GM13976 (cell line): ENCODE data around the gene LIPE.

ENCODE experiments used
- DNase-seq: peaks from one replicate; pipeline ENCODE4 v3.0.0; 2012; ENCODE audit warnings: low spot score
- in situ Hi-C: fragments of 300-500 bp; cut with MboI; formaldehyde crosslinking; loops from one replicate; pipeline ENCODE4 v1.12.0; 2022; ENCODE audit warnings: low sequenced_read_pairs, mixed read lengths, inconsistent platforms; ENCODE audit not compliant: unreplicated experiment
- TF ChIP-seq, protein P1 (sequence below): IDR thresholded peaks from 2 replicates; pipeline ENCODE4 v1.5.1; 2012; ENCODE audit warnings: borderline replicate concordance, mild to moderate bottlenecking; ENCODE audit not compliant: insufficient read depth; ENCODE audit errors: extremely low read depth, missing control alignments, control extremely low read depth

LIPE gene

GRCh38 chr19:42389899-42390298 is 37.3 kb downstream of the LIPE start, which contains the start of gene CNFN:
TSS of gene CNFN (minus strand) at chr19:42390297. CDS start at chr19:42389037, 1,260 bp downstream.
- no peak for DNase-seq
- in situ Hi-C loops, result no loop called here
- TF ChIP-seq, protein P1, sequence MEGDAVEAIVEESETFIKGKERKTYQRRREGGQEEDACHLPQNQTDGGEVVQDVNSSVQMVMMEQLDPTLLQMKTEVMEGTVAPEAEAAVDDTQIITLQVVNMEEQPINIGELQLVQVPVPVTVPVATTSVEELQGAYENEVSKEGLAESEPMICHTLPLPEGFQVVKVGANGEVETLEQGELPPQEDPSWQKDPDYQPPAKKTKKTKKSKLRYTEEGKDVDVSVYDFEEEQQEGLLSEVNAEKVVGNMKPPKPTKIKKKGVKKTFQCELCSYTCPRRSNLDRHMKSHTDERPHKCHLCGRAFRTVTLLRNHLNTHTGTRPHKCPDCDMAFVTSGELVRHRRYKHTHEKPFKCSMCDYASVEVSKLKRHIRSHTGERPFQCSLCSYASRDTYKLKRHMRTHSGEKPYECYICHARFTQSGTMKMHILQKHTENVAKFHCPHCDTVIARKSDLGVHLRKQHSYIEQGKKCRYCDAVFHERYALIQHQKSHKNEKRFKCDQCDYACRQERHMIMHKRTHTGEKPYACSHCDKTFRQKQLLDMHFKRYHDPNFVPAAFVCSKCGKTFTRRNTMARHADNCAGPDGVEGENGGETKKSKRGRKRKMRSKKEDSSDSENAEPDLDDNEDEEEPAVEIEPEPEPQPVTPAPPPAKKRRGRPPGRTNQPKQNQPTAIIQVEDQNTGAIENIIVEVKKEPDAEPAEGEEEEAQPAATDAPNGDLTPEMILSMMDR, result no peak

DNA sequence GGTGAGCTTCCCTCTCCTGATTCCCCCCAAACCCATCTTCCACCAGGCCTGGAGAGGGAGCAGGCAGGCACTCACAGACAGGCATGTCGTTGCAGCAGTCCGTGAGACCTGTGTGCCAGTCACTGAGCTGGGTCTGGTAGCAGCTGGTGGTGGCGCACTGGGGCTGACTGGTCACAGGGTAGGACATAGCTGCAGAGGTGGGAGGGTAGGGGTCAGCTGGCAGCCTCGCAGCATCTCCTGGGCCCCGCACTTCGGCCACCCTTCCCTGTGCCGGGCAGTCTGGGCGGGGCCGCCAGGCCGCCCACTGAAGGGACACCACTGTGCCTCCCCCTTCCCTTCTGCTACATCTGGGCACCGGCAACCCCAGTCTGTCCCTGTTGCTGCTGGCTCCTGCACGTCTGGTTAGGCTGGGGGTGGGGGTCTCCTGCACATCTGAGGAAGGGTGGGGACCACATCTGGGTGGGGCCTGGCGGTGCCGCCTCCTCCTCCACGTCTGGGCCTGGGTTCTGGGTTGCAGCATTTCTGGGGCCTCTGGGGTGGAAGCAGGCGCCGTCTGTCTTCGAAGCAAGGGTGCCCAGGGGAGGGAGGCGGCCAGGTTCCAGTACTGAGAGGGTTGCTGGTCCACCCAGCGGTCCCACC is 38.2 kb downstream of the LIPE start:
- in situ Hi-C loops, result no loop called here
- no peak for DNase-seq
- TF ChIP-seq, protein P1, result no peak

DNA sequence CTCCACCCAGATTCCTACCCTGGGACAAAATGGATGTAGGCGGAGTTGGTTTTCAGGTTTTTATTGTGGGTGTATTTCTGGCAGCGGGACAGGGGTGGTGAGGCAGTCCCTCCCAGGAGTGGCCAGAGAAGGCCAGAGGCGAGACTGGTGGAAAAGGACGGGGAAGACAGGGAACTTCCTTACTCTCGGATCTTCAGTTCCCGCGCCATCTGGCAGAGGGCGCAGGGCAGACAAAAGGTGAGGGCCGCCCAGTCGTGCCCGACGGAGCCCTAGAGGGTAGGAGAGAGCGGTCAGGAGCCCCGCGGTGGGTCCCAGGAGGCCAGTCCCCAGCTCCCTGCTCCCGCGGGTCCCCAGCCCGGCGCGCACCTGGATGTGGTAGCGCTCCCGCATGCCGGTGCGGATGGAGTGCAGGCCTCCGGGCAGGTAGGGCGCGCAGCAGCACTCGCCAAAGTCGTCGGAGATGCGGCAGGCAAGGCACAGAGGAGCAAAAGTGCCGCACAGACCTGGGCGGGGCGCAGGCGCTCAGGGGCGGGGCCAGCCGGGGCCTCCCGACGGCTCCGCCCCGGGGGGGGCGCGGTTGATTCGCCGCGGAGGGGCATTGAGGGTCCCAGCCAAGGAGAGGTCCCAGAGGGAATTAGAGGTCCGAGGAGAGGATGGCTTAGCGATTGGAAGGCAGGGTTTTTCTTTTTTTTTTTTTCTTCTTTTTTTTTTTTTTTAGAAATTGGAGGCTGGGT is 40.0 kb downstream of the LIPE start:
- in situ Hi-C loops, result no loop called here
- peak; percentile 82 for DNase-seq
- TF ChIP-seq, protein P1, result peak; percentile 34

DNA sequence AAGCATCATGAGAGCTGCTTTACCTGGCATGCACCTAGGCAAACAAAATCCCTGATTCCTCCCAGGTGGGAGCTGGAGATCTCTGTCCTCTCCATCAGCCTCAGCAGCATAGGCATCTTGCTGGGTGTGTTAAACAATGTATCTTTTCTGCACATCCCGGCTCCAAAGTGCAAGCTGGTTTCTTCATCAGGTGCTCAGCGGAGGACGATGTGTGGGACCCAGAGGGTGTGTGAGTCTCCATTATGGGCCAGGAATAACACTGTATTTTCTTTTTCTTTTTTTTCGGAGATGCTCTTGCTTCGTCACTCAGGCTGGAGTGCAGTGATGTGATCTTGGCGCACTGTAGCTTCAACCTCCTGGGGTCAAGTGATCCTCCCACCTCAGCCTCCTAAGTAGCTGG is 47.0 kb downstream of the LIPE start:
- in situ Hi-C loops, result no loop called here
- no peak for DNase-seq
- TF ChIP-seq, protein P1, result no peak

GRCh38 chr19:42378225-42379215 is 48.7 kb downstream of the LIPE start:
- no peak for DNase-seq
- TF ChIP-seq, protein P1, result no peak
- in situ Hi-C loops, result no loop called here

- DNase-seq, result no peak
These were observed 51.0 kb downstream of the LIPE start for GRCh38 chr19:42376177-42376555.

More at GRCh38 chr19:42376177-42376555, 51.0 kb downstream of the LIPE start:
- in situ Hi-C loops, result no loop called here
- TF ChIP-seq, protein P1, result no peak
